CD1c-positive myeloid dendritic cell (primary cell): ENCODE measurements around the gene MOV10.

Experiments
- DNase-seq: peaks from one replicate; pipeline ENCODE4 v3.0.0-alpha.2; 2016; ENCODE audit errors: extremely low spot score

Gene MOV10

GRCh38 chr1:112674986-112675727 is 698 bp downstream of the MOV10 start:
- peak; percentile 41 for DNase-seq

DNA sequence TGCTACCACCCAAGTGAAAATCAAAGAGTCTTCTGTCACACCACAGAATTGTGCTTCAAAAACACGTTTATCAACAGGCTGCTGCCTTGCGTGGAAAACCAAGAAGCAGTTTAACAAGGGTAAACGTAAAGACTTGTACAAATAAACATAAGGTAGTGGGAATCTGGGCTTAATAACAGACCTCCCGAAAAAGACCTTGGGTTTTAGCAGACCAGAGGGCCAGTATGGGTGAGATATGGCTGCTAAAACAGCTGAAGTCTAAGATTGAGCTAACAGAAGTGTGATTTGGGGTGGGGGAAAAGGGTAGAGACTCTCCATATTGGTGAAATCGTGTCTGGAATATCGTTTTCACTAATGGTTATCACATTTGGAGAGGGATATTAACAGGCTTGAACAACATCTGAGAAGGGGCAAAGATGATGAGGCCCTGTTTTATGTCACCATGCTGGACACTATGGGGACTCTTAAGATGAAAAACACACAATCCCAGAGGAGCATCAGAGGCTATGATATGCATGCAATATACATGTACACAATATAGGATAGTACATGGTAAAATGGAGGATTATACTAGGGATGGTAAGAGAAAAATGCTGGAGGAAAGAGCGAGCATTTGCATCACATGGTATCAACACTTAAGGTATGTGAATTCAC is 1.4 kb downstream of the MOV10 start:
- no peak for DNase-seq

GRCh38 chr1:112676543-112676942 is 2.1 kb downstream of the MOV10 start:
- no peak for DNase-seq

DNA sequence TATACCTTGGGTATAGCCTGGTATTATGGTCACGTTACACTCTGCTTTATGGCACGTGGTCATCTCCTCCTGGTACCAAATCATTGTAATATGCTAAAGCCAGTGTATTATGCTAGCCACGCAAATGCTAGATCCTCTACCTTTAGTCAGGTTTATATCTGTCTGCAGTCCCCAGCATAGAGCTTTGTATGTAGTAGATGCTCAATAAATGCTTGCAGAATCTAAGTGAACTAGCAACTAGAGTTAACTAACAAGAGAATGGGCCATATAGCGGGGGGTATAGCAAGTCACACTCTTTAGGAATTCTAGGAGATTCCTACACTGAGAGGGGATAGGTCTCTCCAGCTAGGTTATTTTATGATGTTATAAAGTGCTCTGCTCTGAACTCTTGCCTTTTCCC is 3.0 kb downstream of the MOV10 start:
- DNase-seq = no peak

DNA sequence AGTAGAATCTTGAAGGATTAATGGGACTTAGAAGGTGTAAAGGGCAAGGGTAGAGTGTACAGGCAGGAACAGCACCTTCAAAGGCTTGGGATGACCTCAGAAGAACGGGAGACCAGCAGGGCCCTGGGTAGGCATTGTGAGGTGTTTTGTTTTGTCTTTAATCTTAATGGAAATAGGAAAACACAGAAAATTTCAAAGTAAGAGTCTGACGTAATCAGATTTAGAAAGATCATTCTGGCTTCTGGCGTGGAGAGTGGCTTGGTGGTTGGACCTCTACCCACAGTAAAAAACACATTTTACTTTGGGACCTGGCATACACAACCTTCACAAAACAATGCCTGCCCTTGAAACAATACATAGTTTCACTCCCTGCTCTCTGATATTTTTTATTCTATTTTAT is 4.1 kb downstream of the MOV10 start:
- DNase-seq = no peak

DNA sequence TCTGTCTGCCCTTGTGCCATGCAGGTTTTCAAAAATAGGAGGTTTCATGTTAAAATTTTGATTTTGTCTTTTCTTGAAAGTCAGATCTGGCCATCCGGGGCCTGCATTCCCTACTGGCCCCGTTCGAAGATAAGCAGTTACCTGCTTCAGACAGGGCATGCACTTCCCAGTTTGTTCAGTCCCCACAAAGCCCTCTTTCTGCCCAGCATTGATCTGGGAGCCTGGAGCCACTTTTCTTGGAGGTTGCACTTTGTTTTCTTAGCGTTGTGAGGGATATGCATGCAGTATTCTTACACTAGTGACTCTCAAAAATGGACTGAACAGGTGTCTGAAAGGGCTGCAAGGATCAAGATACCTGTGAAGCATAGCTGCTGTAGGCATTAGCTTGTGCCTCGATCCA is 11.5 kb downstream of the MOV10 start:
- DNase-seq = no peak

DNA sequence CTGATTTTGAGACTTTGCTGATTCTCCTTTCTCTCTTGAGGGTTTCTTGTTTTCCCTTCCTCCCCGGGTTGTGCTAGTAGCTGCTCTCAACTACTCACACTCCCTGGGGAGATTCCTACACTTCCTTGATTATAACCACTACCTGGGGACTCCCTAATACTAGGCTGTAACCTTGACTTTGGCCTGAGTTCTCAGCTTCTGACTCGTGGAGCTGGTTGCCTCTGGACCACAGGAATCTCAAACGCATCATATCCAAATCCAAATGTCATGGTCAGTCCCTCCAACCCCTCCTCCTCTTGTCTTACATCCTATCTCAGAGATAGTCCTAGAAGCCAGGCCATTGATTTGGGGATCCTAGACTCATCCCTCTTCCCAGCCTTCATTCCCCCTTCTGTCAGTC is 12.0 kb downstream of the MOV10 start:
- DNase-seq = no peak

- no peak for DNase-seq
These were observed 12.4 kb downstream of the MOV10 start for GRCh38 chr1:112686835-112687234.

DNA sequence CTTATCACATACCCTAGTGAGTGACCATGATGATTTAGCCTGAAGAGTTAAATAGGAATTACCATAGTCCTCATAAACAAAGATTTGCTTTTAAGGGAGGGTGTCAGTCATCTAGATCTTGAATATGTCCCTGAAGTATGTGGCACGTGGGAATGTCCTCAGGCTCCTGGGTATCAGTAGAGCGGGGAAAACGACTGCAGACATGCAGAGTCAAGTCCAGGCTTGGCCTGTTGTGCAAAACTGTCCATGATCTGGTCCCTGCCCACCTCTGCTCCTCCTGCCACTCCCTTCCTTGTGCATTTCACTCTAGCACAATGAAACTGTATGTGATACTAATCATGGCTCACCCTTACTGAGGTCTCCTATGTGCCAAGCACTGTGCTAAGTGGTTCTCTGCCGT is 12.9 kb downstream of the MOV10 start:
- no peak for DNase-seq

- DNase-seq = no peak
These were observed 13.5 kb downstream of the MOV10 start for GRCh38 chr1:112687785-112688496.

DNA sequence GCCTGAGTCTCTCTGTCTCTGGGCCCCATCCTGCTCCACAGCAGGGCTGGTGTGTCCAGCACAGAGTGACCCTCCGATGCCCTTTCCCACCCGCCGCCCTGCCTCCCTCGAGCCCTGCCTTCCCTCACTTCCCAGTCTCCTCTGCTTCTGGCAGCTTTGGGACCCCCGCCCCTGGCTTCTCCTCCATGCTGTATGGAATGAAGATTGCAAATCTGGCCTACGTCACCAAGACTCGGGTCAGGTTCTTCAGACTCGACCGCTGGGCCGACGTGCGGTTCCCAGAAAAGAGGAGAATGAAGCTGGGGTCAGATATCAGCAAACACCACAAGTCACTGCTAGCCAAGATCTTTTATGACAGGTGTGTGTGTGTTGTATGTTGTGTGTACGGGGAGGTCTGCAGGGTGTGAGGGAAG is 14.3 kb downstream of the MOV10 start:
- DNase-seq = no peak

- DNase-seq = no peak
These were observed 14.9 kb downstream of the MOV10 start for GRCh38 chr1:112689196-112689841.

GRCh38 chr1:112689842-112690237 is 15.4 kb downstream of the MOV10 start:
- DNase-seq = no peak

DNA sequence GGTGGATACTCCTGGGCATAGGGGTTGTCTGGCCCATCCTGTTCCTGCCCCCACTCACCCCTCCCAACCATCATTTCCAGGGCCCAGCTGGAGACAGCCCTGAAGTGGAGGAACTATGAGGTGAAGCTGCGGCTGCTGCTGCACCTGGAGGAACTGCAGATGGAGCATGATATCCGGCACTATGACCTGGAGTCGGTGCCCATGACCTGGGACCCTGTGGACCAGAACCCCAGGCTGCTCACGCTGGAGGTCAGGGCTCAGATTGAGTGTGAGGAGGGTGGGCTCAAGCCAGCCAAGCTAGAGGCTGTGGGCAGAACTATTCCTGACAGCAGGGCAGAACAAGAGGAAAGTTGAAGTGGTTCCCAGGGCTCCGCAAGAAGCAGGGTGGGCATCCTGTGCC is 18.2 kb downstream of the MOV10 start:
- no peak for DNase-seq

GRCh38 chr1:112693821-112694220 is 19.4 kb downstream of the MOV10 start:
- DNase-seq = no peak

DNA sequence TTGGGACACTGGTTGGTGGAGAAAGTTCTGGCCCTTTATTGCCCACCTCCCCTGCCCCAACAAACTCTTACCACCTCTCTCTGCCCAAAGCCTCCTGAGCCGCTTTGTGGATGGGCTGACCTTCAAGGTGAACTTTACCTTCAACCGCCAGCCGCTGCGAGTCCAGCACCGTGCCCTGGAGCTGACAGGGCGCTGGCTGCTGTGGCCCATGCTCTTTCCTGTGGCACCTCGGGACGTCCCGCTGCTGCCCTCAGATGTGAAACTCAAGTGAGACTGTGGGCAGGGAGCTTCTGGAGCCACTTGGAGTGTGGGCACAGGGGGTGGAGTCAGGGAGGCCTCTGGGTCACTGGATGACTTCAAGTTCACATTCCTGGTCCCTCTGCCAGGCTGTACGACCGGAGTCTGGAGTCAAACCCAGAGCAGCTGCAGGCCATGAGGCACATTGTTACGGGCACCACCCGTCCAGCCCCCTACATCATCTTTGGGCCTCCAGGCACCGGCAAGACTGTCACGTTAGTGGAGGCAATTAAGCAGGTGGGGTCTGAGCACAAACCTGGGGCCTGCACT is 20.0 kb downstream of the MOV10 start:
- DNase-seq = no peak

- DNase-seq = no peak
These were observed 20.8 kb downstream of the MOV10 start for GRCh38 chr1:112695276-112695675.

- no peak for DNase-seq
These were observed 22.3 kb downstream of the MOV10 start for GRCh38 chr1:112696578-112697314.

GRCh38 chr1:112697781-112698201 is 23.3 kb downstream of the MOV10 start:
- DNase-seq = no peak

DNA sequence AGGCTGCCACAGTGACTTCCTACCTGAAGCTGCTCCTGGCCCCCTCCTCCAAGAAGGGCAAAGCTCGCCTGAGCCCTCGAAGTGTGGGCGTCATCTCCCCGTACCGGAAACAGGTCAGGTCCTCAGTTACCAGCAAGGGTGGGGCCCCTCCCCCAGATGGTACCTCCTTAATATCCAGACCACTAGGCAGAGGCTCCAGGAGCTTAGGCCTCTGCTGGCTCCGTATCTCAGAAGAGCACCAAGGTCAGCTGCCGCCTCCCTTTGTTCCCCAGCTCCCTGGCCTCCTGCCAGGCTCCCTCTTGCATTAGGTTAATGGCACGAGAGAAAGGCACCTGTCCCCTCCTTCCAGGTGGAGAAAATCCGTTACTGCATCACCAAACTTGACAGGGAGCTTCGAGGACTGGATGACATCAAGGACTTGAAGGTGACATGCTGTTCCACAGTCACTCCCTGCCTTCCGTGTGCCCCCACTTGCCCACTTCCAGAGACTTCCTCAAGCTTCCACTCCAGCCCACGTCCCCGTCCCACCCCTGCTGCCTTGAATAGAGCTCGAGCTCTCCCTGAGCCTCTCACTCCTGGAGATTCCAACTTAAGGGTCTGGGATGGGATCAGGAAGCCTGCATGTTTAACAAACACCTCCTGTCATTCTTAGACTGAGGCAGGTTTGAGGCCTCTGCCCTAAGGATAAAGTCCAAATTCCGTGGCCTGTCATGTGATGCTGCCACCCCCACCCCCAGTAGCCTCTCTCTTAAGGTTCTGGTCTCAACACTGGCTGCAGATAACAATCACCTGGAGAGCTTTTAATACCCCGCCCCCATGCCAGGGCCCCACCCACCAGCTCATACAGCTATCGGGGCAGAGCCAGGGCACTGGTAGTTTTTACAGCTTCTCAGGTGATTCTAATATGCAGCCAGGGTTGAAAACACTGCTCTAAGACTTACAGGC is 24.2 kb downstream of the MOV10 start:
- no peak for DNase-seq
